OCI-LY3 (cell line): Measurements from ENCODE around the gene CD79B.

Source experiments
- CTCF ChIP-seq: fragments of 200-600, 300-600 bp; sonication (generic); IDR thresholded peaks from 2 replicates; pipeline ENCODE4 v1.5.1; 2014; ENCODE audit warnings: antibody characterized with exemption, low read length, low read depth
- EZH2phosphoT487 ChIP-seq: fragments of 200-600 bp; shearing (Covaris generic); IDR thresholded peaks from 2 replicates; pipeline ENCODE4 v1.6.1; 2018; ENCODE audit warnings: antibody characterized with exemption, mixed run types, low read depth

GRCh38 chr17:63937920-63938319 lies 5.8 kb upstream of the CD79B start:
- TF ChIP-seq CTCF (no peak), EZH2phosphoT487 (no peak)
